ENCODE results near the gene ZNF611.
"Not testable (repeated sequence)": the region's sequence is repeated elsewhere in the genome, so short reads cannot be mapped to it uniquely, and the experiment has no call there.

Gene ZNF611

DNA sequence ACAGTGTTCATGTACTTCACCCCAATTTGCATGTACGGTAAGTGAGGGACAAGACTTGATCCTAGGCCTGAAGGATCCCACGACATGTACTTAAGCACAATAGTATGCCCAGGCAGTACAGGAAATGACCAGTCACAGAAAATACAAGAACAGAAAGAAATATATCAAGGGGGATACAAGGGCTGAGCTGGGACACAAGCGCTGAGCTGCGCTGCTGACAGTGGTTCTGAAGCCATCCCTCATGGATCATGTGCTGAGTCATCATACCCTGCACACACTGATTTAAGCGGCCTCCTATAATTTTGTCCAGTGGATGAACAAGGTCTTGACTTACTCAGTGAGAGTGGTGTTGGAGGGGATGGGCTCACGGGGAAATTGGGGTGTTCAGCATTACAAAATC lies 59.6 kb downstream of the ZNF611 start:
- not testable (repeated sequence) for DNase-seq

DNA sequence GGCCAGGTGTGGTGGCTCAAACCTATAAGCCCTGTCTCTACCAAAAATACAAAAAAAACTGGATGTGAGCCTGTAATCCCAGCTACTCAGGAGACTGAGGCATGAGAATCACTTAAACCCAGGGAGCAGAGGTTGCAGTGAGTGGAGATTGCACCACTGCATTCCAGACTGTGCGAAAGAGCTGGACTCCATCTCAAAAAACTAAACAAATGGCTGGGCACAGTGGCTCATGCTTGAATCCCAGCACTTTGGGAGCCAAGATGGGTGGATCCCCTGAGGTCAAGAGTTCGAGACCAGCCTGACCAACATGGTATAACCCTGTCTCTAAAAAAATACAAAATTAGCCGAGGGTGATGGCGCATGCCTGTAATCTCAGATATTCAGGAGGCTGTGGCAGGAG lies 61.8 kb downstream of the ZNF611 start:
- DNase-seq = no peak

DNA sequence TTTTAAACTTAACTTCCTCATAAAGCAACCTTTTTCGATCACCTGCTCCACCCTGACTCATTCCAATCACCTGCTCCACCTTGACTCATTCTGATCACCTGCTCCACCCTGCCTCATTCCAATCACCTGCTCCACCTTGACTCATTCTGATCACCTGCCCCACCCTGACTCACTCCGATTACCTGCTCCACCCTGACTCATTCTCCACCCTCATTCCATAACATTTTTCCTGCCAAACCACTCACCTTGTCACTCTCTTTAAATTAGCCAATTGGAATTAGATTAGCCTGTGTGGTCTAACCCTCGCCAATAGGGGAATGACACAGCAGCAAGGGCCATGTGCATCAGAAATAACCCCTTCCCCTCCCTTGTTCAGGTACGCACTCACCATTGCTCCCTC lies 64.8 kb downstream of the ZNF611 start:
- no peak for DNase-seq

DNA sequence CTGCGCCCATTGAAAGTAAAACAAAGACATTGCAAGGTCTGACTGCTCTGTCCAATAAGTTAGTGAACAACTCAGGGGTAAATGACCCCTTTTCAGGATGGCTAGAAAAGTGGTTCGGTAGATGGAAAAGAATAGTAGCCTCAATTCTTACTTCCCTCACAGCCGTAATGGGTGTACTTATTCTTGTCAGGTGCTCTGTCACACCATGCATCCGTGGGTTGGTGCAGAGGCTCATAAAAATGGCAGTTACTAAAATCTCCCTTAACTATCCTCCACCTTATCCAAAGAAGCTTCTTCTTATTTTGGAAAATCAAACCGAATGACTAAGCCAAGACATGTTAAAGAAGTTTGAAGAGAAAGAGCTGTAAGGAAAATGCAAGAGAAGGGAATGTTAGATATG lies 65.3 kb downstream of the ZNF611 start:
- DNase-seq = no peak

DNA sequence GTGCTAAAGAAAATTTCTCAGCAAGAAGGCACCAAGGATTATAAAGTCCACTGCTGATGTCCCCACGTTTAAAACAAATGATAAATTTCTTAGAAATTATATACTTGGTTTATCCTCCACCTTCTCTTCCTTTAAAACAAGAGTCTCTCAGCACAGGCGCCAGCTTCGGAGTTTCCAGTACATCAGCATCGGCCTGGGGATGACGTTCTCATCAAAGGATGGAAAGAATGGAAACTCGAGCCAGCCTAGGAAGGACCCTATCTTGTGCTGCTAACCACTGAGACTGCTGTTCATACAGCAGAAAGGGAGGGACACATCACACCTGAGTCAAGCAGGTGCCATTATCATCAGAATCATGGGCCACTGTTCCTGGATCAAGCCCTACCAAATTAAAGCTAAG lies 66.9 kb downstream of the ZNF611 start:
- no peak for DNase-seq

DNA sequence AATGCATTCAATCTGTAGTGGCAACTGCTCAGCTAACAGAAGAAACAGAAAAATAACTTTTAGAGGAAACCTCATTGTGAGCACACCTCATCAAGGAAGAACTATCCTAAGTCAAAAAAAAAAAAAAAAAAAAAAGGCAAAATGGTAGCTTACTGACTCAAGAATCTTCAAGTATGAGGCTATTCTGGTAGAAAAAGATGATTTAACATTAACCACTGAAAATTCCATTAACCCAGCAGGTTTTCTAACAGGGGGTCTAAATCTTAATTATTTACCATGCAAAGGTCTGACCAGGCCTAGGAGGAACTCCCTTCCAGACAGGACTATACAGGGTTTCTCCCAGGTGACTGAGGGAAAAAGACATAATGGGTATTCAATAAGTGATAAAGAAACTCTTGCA lies 68.3 kb downstream of the ZNF611 start:
- DNase-seq = no peak

DNA sequence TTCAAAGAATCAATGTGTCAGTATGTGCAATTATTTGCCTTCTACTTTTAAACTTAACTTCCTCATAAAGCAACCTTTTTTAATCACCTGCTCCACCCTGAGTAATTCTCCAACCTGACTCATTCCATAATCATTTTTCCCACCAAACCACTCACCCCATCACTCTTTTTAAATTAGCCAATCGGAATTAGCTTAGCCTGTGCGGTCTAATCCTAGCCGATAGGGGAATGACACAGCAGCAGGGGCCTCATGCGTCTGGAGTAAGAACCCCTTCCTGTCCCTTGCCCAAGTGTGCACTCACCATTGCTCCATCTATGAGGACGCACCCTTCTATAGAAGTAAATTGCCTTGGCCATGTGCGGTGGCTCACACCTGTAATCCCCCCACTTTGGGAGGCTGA lies 69.3 kb downstream of the ZNF611 start:
- no peak for DNase-seq

DNA sequence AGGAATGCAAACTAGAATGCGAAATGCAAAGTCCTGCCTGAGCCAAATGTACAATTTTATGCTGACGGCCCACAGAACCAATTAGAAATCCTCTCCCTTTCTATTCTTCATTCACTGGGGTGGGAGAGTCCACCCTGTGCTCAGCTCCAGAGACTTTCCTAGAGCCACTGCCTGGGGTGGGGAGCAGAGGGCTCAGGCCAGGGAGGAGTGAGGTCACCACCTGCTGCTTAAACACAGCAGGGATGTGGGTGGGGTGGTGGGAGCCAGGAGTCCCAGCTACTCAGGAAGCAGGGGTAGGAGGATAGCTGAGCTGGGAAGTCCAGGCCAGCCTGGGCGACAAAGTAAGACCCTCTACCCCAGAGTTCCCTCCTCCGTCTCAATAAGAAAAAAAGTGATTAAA lies 69.8 kb downstream of the ZNF611 start:
- no peak for DNase-seq

DNA sequence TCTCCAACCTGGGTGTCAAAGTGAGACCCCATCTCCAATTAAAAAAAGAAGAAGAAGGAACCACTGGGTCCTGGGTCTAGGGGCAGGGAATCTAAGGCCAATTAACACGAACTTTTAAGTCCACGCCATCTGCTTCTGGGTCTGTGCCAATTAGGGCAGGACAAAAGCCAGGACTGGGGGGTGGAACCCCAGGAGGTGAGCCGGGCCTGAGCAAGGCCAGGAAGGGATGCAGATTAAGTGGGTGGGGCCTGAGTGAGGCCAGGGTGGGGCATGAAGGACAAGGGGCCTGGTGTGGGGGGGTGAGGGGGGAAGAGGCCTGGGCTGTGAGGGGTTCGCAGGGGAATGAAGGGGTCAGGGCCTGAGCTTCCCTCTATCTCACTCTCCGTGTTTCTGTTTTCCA lies 70.4 kb downstream of the ZNF611 start:
- DNase-seq = no peak

DNA sequence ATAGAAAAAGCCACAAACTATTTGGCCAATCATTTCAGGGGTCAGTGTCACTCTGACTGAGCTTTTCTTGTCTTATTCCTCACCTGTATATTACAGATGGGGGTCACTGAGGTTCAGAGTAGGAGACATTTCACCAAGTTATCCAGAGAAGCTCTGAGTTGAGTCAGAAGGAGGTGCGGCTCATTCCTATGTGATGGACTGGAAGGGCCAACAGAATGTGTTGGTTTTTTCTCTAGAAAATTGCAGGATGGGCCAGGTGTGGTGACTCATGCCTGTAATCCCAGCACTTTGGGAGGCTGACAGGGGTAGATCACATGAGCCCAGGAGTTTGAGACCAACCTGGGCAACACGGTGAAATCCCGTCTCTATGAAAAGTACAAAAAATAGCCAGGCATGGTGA lies 72.2 kb downstream of the ZNF611 start:
- DNase-seq = no peak

DNA sequence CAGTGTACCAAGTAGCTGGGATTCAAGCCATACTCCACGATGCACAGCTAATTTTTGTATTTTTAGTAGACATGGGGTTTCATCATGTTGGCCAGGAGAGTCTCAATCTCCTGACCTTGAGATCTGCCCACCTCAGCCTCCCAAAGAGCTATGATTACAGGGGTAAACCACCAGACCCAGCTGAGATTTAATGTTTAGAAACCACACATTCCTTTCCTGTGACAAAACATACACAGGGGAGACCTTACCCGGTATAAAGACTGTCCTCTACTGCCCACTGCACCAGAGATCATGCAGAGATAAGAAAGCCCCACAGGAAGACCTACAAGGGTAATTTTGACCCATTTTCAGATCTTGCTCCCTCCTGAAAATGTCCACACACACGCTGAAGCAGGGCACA lies 73.9 kb downstream of the ZNF611 start:
- no peak for DNase-seq

DNA sequence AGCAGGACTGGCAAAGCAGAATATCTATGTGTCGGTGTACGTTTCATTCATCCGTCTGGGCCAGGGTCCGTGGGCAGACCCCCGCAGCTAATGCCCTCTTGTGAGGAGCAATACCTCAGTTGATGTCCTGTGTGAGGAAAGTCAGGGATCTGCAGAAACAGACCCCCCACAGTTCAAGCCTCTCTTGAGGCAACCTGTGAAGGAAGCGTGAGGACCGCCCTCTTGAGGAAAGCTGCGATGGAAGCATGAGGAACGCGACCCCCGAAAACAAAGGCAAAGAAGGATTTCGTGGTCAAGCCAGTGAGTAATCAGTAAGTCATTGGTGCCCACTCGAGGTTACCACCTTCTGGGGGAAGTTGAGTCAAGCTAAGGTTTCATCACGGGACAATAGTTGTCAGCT lies 75.8 kb downstream of the ZNF611 start:
- no peak for DNase-seq

DNA sequence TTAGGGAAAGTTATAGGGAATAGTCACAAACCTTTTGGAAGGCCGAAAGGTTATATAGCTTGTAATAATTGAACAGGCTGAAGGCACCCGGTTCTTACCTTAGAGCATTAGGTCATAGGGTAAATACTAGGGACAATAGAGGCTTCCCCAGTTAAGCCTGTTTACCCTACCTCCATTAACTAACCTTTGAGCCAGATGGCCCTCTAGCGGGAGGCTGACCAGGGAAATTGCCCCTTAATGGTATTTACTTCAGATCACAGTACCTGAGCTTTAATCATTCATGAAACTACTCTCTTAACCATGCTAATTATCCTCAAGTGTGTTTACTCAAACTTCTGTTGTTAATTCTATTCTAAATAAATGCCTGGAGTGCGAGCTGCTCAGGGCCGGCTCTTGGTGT lies 76.2 kb downstream of the ZNF611 start:
- DNase-seq = no peak

DNA sequence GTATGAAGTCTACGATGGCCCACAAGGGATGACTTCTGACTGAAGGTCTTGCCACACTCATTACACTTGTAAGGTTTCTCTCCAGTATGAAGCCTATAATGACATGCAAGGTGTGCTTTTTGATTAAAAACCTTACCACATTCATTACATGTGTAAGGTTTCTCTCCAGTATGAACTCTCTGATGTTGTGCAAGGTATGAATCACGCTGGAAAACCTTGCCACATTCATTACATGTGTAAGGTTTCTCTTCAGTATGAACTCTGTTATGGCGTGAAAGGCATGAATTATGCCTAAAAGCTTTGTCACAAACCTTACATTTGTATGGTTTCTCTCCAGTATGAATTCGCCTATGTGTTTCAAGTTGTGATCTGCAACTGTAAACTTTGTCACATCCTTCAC lies 81.7 kb downstream of the ZNF611 start:
- DNase-seq = no peak

Measured in NCI-H2171 (cell line).